GM21619 (cell line): ENCODE data around the gene PLAC9.

Source experiments
- ATAC-seq: cut with Tn5 transposase; IDR thresholded peaks from one replicate; pipeline ENCODE4 v1.9.1; 2021; ENCODE audit not compliant: unreplicated experiment

PLAC9 gene

GRCh38 chr10:80177781-80178636, 45.5 kb downstream of the PLAC9 start:
- no peak for ATAC-seq

GRCh38 chr10:80182986-80183385, 50.5 kb downstream of the PLAC9 start:
- ATAC-seq: no peak

DNA sequence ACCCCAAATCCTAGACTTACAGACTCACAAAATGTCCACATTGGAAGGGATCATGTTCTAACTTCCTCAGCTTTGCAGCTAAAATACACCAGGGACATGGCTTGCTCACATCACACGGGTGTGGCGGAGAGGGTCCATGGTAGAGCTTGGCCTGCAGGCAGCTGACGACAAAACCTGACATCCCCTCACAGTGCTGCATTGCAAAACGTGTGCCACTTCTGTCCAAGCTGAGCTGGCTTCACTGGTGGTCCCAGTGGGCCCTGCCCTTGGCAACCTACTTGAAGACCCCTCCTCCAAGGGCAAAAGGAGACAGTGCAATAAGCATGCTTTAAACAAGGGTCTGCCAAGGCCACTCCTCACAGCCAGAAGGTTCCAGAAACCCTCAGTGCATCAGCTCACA, 50.9 kb downstream of the PLAC9 start:
- ATAC-seq: no peak

DNA sequence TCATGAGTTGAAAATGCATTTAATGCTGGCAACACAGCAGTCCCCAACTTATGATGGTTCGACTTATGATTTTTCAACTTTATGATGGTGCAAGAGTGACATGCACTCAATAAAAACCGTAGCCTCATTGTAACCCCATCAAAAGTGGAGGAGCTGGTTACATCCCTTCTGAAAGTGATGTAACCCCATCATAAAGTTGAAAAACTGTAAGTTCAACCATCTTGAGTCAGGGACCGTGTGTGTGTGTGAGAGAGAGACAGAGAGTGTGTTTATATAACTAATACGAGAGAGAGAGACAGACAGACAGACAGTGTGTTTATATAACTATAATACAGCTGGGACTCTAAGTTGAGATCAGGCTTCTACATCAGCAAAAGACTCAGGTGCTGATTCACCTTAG, 51.8 kb downstream of the PLAC9 start:
- no peak for ATAC-seq

GRCh38 chr10:80185578-80186299, 53.2 kb downstream of the PLAC9 start:
- ATAC-seq: no peak

DNA sequence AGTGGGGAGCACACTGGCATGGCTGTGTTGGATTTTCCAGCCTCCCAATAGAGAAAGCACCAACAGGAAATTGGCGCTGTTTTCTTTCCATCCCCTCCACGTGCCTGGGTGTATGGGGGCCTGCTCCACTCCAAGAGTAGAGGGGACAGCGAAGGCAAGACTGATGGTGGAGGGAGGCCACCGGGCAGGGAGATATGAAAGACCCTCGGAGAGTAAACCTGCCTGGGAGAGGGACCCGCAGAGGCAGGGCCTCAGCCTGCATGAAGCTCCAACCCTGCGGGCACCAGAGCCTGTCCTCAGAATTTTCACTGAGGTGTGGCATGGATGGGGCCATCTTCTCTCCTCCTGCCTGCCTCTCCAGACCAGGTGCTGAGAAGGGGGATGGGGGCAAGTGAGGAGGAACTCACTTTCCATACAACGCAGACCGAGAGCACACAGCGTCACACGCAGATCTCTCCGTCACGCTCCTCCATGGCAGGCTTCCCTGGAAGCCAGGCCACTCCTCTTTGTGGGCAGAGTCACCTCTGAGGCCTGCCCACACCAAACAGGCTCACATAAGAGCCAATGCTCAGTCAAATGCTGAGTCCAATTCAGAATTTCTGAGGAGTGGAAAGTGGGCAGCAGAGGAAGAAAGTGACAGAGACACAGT, 54.0 kb downstream of the PLAC9 start:
- no peak for ATAC-seq

DNA sequence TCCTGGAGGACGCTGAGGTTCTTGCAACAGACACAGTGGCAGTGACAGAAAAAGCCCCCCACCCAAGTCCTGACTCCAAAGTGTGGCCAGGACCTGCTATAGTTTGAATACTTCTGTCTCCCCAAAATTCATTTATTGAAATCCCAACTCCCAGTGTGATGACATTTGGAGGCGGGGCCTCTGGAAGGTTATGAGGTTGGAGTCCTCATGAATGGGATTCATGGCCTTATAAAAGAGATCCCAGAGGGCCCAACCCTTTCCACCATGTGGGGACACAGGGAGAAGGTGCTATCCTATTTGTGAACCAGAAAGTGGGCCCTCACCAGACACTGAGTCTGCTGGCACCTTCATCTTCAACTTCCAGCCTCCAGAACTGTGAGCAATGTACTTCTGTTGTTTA, 54.5 kb downstream of the PLAC9 start:
- ATAC-seq: no peak

- ATAC-seq: peak; percentile 87
Measured at GRCh38 chr10:80187465-80188409, 55.2 kb downstream of the PLAC9 start.

DNA sequence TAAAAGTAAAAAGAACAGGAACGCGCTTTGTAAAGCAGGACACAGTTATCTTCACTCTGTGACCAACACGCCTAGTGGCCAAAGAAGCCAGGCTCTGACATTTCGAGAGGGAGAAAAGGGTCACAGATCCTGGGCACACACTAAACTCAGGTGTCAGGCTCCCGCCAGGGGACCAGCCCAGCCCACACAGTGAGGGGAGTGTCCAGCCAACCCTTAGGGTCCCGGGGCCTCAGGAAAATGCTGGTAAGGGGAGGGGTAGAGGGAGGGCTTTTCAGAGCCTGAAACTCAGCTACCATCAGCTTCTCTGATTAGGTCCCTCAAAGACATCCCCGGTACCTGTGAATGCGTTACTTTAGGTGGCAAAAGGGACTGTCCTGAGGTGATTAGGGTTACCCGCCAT, 56.2 kb downstream of the PLAC9 start:
- ATAC-seq: no peak

- no peak for ATAC-seq
Measured at GRCh38 chr10:80191589-80192270, 59.2 kb downstream of the PLAC9 start.

DNA sequence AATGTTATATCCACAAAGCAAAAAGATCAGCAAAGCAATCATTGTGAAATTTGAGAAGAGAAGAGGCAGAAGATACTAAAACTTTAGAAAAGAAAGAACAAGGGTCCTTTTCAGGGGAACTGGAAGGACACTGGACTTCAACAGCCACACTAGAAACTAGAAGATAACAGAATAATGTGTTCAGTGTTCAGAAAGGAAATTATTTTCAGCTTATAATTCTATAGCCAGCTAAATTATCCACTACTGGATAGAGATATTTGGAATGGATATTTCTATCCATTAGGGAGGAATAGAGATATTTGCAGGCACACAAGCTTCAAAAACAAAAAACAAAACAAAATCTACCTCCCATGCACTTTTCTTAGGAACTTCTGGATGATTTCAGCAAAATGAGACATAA, 60.0 kb downstream of the PLAC9 start:
- ATAC-seq: no peak

- no peak for ATAC-seq
Measured at GRCh38 chr10:80194373-80195045, 62.0 kb downstream of the PLAC9 start.
